ENCODE data around the gene RAET1L. TPM values are rescaled to one million over a fixed set of nuclear protein-coding genes. Genes with fewer than 3 reads are reported as not detected.

Gene RAET1L
- total and polyA plus RNA-seq, 4 donors: not detected

DNA sequence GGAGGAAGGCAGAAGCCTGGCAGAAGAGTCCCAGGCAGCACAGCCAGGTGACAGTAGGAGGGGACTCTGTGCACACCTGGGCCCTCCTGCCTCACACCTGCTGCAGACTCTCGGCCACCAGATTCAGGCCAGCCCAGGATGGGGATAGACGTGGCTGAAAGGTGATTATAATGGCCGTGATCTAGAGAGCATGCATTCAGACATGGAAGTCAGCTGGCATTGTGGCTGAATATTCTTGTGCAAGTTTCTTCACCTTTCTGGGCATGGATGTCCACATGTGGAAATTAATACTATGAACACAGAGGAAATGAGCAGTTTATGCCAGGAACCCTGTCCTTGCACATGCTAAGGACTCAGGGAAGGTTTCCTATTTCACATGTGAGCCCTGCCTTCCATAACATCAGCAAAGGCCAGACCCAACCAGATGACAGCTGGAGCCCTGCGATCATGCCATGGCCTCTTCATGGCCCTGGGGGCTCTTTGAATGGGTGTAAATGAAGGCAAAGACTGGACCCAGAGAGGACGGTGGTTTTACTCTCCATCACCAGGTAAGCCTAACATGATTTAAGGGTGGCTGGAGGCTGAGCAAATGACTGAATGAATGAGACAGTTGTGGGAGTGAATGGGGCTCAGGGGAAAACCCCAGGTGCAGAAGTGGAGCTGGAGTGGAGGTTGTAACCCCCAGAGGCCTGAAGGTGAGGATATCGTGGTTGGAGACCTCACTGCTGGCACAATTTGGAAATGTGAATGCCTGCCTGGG lies 2.7 kb upstream of the RAET1L start:
- Histone ChIP-seq H3K4me1 (ENCODE audit: control insufficient read depth in 4 of 4, insufficient read depth in 4 of 4, low read length in 3 of 4) (peaks cover 0 to 9% (median 5%) of the 10 kb centered on the region in 4 donors), H3K4me3 (ENCODE audit: low read depth in 1 of 3, low read length in 3 of 3) (no peak overlapping the region), H3K27me3 (ENCODE audit: control insufficient read depth in 4 of 4, insufficient read depth in 4 of 4, low read length in 3 of 4) (peaks cover 0 to 10% (median 2%) of the 10 kb centered on the region in 4 donors), H3K9me3 (ENCODE audit: control insufficient read depth in 4 of 4, low read length in 3 of 4) (no peaks in the 10 kb centered on the region), H3K27ac (ENCODE audit: low read depth in 1 of 2, low read length in 2 of 2) (no peak overlapping the region), H3K36me3 (ENCODE audit: control insufficient read depth in 4 of 4, insufficient read depth in 3 of 4, low read depth in 1 of 4, low read length in 3 of 4) (no peaks in the 10 kb centered on the region), H3K9ac (ENCODE audit: low read depth in 1 of 2, low read length in 2 of 2) (no peak overlapping the region)
- TF ChIP-seq YY1 (IDR thresholded peaks at IDR 0.05) (no peak), RXRA (IDR thresholded peaks at IDR 0.05) (no peak), NR2F2 (IDR thresholded peaks at IDR 0.05) (no peak), TAF1 (conservative IDR thresholded peaks at IDR 0.05) (no peak), JUND (IDR thresholded peaks at IDR 0.05) (no peak), RAD21 (IDR thresholded peaks at IDR 0.05) (no peak), SP1 (IDR thresholded peaks at IDR 0.05) (no peak), HNF4A (conservative IDR thresholded peaks at IDR 0.05) (no peak)
- TF ChIP-seq, protein P1, sequence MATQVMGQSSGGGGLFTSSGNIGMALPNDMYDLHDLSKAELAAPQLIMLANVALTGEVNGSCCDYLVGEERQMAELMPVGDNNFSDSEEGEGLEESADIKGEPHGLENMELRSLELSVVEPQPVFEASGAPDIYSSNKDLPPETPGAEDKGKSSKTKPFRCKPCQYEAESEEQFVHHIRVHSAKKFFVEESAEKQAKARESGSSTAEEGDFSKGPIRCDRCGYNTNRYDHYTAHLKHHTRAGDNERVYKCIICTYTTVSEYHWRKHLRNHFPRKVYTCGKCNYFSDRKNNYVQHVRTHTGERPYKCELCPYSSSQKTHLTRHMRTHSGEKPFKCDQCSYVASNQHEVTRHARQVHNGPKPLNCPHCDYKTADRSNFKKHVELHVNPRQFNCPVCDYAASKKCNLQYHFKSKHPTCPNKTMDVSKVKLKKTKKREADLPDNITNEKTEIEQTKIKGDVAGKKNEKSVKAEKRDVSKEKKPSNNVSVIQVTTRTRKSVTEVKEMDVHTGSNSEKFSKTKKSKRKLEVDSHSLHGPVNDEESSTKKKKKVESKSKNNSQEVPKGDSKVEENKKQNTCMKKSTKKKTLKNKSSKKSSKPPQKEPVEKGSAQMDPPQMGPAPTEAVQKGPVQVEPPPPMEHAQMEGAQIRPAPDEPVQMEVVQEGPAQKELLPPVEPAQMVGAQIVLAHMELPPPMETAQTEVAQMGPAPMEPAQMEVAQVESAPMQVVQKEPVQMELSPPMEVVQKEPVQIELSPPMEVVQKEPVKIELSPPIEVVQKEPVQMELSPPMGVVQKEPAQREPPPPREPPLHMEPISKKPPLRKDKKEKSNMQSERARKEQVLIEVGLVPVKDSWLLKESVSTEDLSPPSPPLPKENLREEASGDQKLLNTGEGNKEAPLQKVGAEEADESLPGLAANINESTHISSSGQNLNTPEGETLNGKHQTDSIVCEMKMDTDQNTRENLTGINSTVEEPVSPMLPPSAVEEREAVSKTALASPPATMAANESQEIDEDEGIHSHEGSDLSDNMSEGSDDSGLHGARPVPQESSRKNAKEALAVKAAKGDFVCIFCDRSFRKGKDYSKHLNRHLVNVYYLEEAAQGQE (IDR thresholded peaks at IDR 0.05): no peak
- TF ChIP-seq, protein P2, sequence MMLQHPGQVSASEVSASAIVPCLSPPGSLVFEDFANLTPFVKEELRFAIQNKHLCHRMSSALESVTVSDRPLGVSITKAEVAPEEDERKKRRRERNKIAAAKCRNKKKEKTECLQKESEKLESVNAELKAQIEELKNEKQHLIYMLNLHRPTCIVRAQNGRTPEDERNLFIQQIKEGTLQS (IDR thresholded peaks at IDR 0.05): no peak
- DNase-seq (ENCODE audit: low spot score): no peak
- WGBS: 87% methylated on average over 6 of the region's 6 CpGs

DNA sequence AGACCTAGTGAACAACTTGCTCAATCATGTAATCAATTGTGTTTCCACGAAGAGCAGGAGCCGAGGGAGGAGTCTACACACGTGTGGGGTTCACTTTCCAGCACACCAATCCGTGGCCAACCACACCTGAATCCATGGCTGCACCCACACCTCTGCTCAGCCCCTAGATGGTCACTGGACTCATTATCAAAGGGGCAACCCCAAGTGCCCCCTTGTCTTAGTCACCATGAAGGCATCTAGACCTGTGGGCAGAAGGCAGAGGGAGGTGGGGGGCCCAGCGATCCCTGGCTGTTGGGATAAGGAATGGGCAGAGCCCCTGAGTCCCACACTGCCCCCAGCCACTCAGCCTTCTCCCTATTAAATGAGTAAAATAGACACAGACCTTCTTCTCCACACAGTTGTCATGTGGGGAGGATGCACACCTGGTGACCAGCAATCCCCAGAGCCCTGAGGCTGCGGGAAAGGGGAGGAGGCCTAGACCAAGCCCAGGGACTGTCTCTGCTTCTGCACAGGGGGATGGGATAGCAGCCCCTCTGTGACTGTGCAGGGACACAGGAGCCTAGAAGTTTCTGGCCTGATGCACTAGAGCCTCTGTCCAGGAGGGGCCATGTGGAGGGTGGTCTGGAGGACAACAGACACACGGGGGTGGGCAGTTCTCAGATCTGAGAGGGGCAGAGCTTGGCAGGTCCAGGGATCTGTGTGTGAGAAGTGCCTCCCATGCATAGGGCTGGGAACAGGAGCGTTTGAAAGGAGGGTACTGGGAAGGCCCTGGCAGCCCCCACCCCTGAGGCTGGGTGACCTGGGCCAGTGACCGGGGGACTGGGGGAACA lies 1.9 kb upstream of the RAET1L start:
- Histone ChIP-seq H3K27ac (ENCODE audit: low read depth in 1 of 2, low read length in 2 of 2) (no peak overlapping the region), H3K9ac (ENCODE audit: low read depth in 1 of 2, low read length in 2 of 2) (no peak overlapping the region), H3K4me1 (ENCODE audit: control insufficient read depth in 4 of 4, insufficient read depth in 4 of 4, low read length in 3 of 4) (peaks cover 0 to 9% (median 5%) of the 10 kb centered on the region in 4 donors), H3K36me3 (ENCODE audit: control insufficient read depth in 4 of 4, insufficient read depth in 3 of 4, low read depth in 1 of 4, low read length in 3 of 4) (no peaks in the 10 kb centered on the region), H3K27me3 (ENCODE audit: control insufficient read depth in 4 of 4, insufficient read depth in 4 of 4, low read length in 3 of 4) (peaks cover 0 to 10% (median 2%) of the 10 kb centered on the region in 4 donors), H3K9me3 (ENCODE audit: control insufficient read depth in 4 of 4, low read length in 3 of 4) (no peaks in the 10 kb centered on the region), H3K4me3 (ENCODE audit: low read depth in 1 of 3, low read length in 3 of 3) (no peak overlapping the region)
- DNase-seq (ENCODE audit: low spot score): no peak
- TF ChIP-seq HNF4A (conservative IDR thresholded peaks at IDR 0.05) (no peak), SP1 (IDR thresholded peaks at IDR 0.05) (no peak), EGR1 (IDR thresholded peaks at IDR 0.05; ENCODE audit: low read depth in 2 of 2) (no peak), FOXA1 (IDR thresholded peaks at IDR 0.05) (no peak), NR2F2 (IDR thresholded peaks at IDR 0.05) (no peak)
- TF ChIP-seq, protein P3, sequence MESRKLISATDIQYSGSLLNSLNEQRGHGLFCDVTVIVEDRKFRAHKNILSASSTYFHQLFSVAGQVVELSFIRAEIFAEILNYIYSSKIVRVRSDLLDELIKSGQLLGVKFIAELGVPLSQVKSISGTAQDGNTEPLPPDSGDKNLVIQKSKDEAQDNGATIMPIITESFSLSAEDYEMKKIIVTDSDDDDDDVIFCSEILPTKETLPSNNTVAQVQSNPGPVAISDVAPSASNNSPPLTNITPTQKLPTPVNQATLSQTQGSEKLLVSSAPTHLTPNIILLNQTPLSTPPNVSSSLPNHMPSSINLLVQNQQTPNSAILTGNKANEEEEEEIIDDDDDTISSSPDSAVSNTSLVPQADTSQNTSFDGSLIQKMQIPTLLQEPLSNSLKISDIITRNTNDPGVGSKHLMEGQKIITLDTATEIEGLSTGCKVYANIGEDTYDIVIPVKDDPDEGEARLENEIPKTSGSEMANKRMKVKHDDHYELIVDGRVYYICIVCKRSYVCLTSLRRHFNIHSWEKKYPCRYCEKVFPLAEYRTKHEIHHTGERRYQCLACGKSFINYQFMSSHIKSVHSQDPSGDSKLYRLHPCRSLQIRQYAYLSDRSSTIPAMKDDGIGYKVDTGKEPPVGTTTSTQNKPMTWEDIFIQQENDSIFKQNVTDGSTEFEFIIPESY (IDR thresholded peaks at IDR 0.05): no peak
- TF ChIP-seq, protein P4, sequence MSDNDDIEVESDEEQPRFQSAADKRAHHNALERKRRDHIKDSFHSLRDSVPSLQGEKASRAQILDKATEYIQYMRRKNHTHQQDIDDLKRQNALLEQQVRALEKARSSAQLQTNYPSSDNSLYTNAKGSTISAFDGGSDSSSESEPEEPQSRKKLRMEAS (IDR thresholded peaks at IDR 0.05): no peak
- WGBS: 80% methylated on average over 9 of the region's 9 CpGs
